NCI-H82 treated with DMSO at 0.1 percent for 48 hours (cell line): Measurements from ENCODE around the gene ATXN7L1.
A peak's percentile ranks its signal among the peaks of the same experiment; 100 is the strongest.
"Not testable (repeated sequence)": the region's sequence is repeated elsewhere in the genome, so short reads cannot be mapped to it uniquely, and the experiment has no call there.

Experiments used
- DNase-seq: peaks from one replicate; lab custom pipeline; 2025; ENCODE audit not compliant: unreplicated experiment; lab: John Stamatoyannopoulos, UW

ATXN7L1 gene

DNA sequence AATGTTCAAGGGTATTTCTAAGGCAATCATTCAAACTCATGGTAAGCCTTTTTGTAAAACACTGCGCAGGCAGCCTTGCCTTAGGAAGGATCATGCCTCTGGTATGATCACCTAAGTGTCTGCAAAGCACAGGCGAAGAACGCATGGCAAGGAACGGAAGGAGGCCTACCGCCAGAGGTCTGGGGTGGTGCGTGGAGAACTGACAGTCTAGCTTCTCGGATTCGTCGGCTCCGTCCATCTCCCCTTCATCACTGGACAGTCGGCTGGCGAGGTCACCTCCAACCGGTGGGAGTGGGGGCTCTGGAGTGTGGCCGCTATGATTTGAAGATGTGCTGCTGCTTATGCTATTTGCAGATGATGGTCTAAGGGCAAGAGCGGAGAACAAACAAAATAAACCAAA lies 252.5 kb downstream of the ATXN7L1 start:
- no peak for DNase-seq

DNA sequence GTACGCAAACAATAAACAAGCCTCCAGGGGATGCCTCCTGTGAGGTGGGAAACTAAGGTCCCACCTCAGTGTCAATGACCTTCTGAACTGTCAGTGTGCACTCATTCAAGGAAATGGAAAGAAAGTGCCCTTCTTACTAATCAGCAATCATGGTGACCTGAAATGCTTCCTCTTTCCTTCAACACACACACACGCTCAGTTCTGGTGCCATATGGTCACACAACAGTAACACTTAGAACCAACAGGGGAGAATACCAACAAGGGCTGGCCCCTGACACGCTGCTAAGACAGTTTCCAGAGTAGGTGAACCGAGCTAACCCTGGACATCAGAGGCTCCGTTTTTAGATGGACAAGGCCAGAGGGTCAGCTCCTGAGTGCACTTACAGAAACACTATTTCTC lies 253.0 kb downstream of the ATXN7L1 start:
- no peak for DNase-seq

DNA sequence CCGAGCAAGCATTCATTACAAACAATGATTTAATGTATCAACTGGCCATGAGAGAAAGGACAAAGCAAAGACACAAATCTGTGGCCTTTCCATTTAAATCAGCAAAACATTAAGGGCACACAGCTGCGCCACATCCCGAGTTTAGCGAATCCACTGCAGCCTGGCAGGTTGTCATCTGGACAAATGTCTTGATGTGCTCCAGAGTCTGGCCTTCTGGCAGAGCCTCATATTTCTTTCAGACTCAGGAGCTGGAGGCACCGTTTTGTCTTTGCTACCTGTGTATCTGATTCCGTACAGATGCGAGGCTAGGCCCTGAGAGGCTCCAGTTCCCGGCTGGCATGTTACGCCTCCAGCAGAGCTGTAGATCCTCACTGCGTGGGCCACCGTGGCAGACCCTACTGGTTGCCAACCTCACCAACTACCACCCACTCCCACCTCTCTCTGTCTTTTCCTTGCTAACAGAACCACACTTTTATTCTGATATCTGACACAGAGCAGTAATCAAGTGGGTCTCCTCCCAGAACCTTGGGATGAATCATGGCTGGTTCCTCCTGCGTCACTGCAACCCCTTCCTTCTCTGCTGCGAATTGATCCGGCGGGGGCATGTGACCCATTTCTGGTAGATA lies 254.2 kb downstream of the ATXN7L1 start:
- DNase-seq: no peak

DNA sequence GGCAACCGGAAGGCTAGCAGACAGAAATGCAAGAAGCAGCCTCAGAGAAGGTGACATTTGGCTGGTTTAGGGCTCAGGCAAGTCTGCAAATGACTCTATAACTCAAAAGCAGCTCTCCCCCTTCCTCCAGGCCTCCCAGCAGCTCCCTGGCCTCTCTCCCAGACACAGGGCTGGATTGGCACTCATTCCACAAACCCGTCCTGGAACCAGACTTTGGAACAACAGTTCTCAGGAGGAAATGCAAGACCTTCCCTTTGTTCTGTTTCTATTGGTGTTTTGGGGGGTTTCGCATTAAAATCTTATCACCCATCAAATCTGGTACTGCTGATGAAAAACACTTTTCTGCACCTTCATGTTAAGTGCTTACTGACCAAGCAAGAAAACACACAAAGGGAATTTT lies 254.8 kb downstream of the ATXN7L1 start:
- no peak for DNase-seq

DNA sequence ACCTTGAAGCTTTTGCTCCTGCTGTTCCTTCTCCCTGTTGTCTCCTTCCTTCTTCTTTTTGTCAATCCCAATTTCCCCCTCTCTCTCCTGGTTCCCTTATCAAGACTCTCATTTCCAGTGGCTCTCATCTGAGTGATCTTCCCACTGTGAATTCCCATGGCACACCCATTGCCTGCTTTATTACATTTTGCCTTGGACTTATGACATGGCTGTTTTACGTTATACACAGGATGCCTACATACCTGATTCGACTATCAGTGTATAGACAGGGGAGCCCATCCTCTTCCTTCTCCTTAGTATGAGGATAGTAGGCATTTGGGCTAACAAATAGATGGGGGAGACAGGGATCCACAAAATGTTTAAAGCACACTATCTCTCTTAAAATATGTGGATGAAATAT lies 255.2 kb downstream of the ATXN7L1 start:
- no peak for DNase-seq

DNA sequence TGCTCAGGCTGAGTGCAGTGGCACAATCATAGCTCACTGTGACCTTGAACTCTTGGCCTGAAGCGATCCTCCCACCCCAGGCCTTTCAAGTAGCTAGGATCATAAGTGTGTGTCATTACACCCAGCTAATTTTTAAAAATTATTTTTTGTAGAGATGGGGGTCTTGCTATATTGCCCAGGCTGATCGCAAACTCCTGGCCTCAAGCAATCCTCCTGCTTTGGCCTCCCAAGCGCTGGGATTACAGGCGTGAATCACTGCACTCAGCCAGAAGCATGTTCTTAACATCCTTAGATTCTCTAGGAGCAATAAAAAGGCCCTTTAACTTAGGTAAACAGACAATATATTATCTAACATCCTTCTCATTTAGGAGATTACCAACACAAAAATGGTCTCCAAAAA lies 256.8 kb downstream of the ATXN7L1 start:
- no peak for DNase-seq

DNA sequence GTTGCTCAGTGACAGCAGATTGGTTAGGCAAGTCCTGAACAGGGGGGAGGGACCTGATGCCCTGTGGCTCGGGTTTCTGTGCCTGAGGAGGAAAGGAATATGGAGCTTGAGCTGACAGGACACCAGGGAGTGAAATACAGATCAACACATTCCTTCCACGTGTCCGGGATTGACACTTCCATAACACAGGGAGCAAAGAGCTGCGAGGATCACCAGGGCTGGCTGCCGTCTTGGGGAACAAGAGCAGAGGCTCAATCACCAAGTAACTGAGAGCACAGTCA lies 258.4 kb downstream of the ATXN7L1 start:
- DNase-seq: no peak

DNA sequence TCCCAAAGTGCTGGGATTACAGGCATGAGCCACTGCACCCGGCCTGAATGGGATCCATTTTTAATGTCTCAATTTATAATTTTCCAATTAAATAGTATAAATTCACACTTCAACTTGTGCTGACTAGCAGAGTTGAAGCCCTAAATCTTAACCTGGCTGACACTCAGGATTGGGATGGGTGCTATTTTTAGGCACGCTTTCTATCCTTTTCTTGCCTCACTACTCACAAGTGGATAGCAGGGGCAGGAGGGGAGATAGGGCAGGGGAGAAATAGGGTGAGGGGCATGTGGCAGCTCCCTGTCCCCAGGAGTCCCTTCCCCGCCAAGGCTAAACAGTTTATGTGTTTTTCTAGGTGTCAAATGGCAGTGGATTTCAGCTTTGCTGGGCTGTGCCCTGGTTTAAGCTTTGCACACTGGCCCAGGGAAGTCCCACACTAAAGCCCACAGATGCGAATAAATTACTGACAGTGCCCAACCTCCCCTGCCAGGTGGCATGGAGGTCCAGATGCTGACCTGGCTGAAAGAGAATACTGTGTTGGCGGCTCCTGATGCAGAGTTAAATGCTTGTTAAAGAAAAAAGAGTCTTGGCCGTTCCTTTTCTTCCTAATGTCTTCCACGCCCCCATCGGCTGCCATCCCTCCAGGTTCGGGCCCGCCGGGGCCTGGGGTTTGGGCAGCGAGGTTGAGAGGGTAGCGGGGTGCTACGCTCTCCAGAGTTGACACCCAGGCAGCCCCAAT lies 259.0 kb downstream of the ATXN7L1 start:
- no peak for DNase-seq

DNA sequence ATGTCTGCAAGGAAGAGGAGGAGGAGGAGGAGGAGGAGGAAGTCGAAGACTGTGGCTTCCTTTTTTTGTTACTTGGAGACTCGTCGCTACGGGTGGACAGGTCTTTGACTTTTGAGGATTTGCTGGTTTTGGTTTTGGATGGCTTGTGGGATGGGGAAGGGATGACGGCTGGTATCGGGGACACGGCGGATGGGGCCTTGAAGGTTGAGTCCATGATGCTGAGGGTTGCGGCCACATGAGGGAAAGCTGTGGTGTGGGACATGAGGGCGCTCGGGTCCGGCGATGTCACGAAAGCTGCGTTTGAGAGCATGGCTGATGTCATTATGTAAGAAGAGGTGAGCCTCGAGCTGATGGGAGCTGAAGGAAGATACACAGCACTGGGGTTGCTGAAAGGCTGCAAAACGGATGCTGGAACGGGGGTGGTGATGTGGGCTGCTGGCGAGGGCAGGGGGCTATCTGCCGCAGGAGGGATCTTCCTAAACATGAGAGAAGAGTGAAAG lies 262.0 kb downstream of the ATXN7L1 start:
- no peak for DNase-seq

DNA sequence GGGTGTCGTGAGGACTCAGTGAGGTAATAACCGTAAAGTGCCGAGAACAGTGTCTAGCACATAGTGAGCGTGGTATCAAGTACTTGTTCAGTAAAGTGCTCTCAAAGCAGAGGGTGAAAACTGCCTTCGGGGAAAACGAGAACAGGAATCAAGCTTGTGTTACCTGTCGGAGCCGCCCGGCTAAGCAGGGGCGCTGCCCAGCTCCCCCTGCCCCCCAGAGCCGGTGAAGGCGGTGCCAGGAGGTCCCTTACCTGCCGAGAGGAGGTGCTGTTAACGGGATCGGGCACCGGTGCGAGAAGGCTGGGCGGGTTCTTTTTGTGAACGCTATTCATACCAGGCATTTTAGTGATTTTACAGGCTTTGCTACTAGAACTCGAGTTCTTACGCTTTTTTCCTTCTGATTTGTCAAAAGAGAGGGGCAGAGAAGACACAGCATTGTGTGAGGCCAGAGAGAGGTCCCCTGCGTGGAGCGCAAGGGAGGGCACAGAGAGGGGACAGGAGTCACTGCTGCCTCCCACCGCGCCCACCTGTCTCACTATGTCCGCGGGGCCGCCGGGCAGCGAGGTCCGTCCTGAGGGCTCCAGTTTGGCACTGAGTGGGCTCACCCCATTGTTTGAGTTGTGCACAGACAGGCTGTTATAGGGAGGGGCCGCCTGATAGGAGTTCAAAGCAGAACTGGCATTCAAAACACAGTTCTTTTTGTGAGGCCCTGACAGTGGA lies 262.6 kb downstream of the ATXN7L1 start:
- no peak for DNase-seq

DNA sequence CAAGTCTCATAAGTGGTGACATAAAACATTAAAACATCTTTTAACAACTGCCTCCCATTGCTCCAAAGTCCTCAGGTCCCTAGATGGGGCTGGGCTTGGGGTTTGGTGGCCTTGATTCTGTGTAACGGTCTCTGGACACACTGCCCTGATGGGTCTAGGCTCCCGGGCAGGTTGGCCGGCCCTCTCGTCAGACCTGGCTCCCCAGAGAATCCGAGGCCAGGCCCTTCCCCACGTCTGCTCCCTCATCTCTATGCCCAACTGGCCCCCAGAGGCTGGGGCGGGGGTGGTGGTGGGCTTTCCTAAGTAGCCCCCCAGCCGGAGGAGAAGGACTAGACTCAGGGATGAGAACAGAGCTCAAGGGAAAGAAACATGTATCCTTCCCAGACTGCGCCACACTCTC lies 263.6 kb downstream of the ATXN7L1 start:
- DNase-seq: no peak

DNA sequence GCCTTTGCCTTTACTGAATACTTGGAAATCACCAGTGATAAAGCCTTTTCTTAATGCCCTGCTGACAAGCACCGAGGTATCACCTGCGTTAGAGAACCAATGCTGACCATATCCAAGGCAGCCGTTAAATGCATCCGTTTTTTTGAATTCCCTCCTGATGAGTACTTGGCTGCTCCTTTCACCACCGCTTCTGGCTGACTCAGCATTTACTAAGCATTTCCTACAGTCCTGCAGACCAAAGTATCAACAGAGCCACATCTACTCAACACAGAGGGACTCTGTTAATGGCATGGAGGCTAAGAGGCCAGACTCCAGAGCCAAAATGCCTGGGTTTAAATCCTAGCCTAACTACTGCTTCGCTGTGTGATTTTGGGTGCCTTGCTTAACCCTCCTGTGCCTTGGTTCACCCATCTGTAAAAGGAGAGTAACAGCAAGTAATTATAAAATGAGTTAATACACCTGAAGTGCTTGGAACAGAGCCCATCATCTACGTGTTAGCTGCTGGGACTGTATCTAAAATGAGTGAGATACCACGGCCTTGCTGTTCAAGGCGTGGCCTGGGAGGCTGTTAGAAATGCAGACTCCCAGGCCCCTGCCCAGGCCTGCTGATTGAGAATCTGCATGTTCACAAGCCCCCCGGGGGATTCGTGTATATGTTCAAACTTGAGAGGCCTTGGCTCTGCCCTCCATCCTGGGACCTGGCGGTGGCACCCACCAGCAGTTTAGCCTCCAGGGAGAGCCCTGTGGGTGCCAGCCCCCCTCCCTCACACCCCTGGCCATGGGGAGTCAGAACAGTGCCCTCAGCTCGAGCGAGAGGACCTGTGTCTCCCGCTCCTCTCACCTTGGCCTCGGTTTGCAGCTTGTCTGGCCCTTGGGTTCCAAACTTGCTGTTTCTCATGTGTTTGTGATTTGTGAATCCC lies 264.3 kb downstream of the ATXN7L1 start:
- DNase-seq: no peak

DNA sequence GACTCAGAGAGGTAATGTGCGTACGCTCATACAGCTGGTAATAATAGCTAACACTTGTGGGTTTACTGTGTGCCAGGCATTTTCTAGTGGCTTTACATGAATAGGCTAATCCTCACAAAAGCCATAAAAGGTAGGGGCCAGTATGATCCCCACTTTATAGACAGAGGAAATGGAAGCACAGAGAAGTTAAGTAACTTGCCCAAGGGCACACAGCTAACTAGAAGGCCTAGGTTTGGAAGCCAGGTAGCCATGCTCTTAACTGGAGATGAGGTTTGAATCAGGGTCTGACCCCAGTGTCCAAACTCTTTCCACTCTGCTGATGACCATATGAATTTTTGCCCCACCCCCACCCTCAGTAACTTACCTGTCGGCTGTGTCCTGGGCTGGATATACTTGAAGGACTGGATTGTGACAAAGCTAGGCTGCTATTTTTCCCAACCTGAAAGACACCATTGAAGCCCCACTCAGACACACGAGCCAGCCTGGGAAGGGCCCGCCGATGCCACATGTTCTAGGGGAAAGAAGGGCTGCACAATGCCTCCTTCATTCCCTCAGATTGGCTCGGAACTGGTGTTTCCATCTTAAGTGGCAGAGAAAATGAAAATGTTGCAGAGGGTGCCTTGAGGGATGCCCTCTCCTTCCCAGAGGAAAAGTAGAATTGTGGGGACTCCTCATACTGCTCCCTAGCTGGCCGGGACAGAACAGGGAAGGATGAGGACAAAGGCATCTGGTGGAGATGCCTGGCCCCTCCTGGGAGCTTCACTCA lies 266.1 kb downstream of the ATXN7L1 start:
- DNase-seq: no peak

DNA sequence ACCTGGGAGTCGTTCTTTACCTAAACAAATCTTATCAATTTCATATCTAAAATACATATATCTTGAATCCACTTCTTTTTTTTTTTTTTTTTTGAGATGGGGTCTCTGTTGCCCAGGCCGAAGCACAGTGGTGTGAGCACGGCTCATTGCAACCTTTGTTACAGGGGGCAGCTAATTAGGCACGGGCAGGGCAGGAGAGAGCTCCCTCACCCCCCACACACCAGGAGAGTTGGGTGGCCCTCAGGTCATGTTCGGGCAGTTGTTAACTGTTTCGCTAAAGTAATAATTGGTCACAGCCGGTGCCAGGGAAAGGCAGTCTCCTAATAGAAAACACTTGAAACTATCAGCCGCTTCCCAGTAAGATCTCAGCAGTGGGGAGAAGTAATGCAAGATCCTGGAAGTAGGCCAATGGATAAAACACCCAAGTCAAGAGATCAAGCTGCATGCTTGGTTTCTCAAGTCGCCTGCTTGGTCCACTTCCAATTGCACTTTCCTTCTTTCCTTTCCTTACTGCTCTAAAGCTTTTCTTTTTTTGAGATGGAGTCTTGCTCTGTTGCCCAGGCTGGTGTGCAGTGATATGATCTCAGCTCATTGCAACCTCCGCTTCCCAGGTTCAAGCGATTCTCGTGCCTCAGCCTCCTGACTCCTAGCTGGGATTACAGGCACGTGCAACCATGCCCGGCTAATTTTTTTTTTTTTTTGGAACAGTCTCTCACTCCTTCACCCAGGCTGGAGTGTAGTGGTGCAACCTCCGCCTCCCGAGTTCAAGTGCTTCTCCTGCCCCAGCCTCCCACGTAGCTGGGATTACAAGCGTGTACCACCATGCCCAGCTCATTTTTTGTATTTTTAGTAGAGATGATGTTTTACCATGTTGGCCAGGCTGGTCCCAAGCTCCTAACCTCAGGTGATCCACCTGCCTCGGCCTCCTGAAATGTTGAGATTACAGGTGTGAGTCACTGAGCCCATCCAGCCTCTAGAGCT lies 273.8 kb downstream of the ATXN7L1 start:
- no peak for DNase-seq

DNA sequence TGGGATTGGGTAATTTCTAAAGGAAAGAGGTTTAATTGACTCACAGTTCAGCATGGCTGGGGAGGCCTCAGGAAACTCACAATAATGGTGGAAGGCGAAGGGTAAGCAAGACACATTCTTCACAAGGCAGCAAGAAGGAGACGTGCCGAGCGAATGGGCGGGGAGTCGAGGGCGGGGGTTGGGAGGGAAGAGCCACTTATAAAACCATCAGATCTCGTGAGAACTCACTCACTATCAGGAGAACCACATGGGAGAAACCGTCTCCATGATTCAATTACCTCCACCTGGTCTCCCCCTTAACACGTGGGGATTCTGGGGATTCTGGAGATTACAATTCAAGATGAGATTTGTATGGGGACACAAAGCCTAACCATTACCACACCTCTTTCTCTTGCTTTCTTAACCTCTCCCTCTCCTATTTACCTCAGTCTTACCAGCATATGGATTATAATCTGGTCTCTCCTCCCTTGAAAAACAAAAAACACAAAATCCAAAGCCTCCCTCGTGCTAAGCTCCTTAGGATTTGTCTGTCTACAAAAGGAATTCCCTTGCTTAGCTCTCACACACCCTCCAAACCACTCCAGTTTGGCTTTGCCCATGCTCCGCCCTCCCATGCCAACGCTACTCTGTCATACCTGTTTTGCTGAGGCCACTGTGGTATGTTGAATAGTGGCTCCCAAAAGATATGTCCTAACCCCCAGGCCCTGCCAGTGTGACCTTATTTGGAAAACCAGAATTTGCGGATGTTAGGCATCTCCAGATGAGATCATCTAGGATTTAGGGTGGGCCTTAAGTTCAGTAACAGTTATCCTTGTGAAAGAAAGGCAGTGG lies 275.5 kb downstream of the ATXN7L1 start:
- DNase-seq: peak; percentile 82

DNA sequence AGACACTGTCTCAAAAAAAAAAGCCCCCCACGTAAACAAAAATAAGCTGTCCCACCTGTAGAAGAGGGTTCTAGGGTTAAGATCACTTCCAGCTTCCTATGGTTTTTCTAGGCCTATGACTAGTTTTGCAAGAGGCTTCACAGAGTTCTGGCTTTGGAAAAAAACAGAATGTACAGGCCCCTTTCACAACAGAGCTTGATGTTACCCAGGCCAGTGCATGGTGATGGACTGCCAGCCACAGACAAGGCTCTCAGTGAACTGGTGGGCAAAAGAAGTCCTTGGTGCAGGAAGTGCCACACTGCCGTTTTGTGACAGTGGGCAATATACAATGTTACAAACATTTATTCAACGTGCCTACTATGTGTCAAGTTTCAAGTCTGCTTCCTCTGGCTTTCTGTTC lies 276.8 kb downstream of the ATXN7L1 start:
- DNase-seq: no peak

DNA sequence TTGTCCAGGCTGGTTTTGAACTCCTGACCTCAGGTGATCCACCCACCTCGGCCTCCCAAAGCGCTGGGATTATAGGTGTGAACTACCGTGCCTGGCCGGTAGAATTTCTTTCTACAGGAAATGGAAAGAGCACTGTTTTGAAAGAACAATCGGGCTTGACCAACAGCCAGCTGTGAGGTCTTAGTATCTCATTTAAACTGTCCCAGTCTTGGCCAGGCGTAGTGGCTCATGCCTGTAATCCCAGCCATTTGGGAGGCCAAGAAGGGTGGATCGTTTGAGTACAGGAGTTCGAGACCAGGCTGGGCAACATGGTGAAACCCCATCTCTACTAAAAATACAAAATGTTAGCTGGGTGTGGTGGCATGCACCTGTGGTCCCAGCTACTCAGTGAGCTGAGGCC lies 277.3 kb downstream of the ATXN7L1 start:
- not testable (repeated sequence) for DNase-seq

DNA sequence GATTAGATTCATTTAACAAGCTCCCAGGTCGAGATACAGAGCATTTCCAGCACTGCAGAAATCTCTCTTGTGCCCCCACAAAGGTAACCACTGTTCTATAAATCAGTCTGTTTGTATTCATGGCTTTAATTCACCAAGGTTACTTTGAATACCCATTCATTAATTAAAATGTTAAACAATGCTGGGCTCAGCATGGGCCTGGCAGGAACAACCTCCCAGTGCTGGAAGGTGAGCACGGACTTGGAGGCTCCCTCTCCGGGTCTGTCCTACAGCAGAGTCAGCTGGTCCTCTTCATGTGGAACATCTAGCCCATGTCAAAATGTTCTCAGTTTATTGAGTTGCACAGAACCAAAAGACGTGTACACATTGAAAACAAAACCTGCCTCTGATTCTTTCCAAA lies 279.5 kb downstream of the ATXN7L1 start:
- DNase-seq: no peak

DNA sequence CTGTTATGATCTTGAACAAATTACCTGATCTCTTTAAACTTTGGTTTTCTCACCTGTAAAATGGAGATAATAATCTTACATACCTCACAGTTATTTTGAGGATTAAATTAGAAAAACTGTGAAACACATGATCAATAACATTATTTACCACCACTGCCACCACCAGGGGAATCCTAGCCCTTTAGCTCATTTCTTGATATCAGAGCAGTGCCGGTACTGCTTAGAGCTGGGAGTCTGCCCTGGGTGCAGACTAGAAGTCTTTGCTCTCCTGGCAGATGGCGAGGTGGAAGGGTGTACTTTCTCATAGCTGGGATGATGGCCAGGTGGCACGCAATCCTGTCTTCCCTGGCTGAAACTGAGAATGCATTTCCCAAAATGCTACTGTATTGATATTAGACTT lies 282.4 kb downstream of the ATXN7L1 start:
- DNase-seq: no peak
